Stomach (tissue), 9 donors: ENCODE measurements around the gene CELSR1. TPM values are rescaled to one million over a fixed set of nuclear protein-coding genes. Genes with fewer than 3 reads are reported as not detected.

ENCODE experiments used
- DNase-seq, 2 donors: peaks; one replicate each; pipeline versions ENCODE4 v3.0.0 to v3.0.0-alpha.2; 2013 to 2019
- H3K27ac ChIP-seq, 5 donors: fragments of 200-600 bp in 4 of 5; sonication (generic) in 4 of 5; one replicate each; pipeline ENCODE4 v1.5.1; 2013 to 2019; ENCODE audit warnings: mild to moderate bottlenecking in 1 of 5, moderate library complexity in 1 of 5
- H3K27me3 ChIP-seq, 3 donors: fragments of 200-600 bp; sonication (generic); one replicate each; pipeline ENCODE4 v1.5.1; 2017 to 2019; ENCODE audit warnings: mixed run types in 1 of 3
- H3K36me3 ChIP-seq, 4 donors: fragments of 200-600 bp; sonication (generic); 1 replicate in 3 of 4; 2 replicates in 1 of 4; pipeline ENCODE4 v1.5.1; 2016 to 2019
- H3K4me1 ChIP-seq, 4 donors: fragments of 200-600 bp; sonication (generic); one replicate each; pipeline ENCODE4 v1.5.1; 2016 to 2019
- H3K4me3 ChIP-seq, 4 donors: fragments of 200-600 bp; sonication (generic) in 3 of 4; one replicate each; pipeline ENCODE4 v1.5.1; 2016 to 2019; ENCODE audit warnings: mild to moderate bottlenecking in 1 of 4
- H3K9me3 ChIP-seq, 4 donors: fragments of 200-600 bp; sonication (generic); one replicate each; pipeline ENCODE4 v1.5.1; 2016 to 2019
- CTCF ChIP-seq, 7 experiments: fragments of 450-650 bp in 4 of 7; fragments of 200-600 bp in 3 of 7; sonication (generic) in 3 of 7; IDR thresholded peaks; one replicate each; pipeline ENCODE4 v1.5.1; 2016 to 2019; ENCODE audit warnings: antibody characterized with exemption in 7 of 7, control low read depth in 2 of 7, mild to moderate bottlenecking in 1 of 7
- EP300 ChIP-seq: sonication (generic); formaldehyde crosslinking; IDR thresholded peaks from one replicate; pipeline ENCODE4 v1.6.1; 2017; ENCODE audit warnings: antibody characterized with exemption
- POLR2A ChIP-seq, 4 donors: fragments of 450-650 bp; IDR thresholded peaks; one replicate each; pipeline ENCODE4 v1.6.1; 2016; ENCODE audit warnings: antibody characterized with exemption in 4 of 4, control low read depth in 2 of 4, mild to moderate bottlenecking in 1 of 4, moderate library complexity in 1 of 4
- POLR2AphosphoS5 ChIP-seq, 3 donors: sonication (generic); formaldehyde crosslinking; IDR thresholded peaks; one replicate each; pipeline ENCODE4 v1.6.1; 2016; ENCODE audit warnings: antibody characterized with exemption in 3 of 3
- WGBS, 5 donors: extraction: QIAGEN DNeasy Blood & Tissue Kit in 3 of 5; methylation state at CpG; one replicate each; pipeline versions ENCODE4 v1.1.5 to v1.1.7; 2013 to 2018; 5-methylcytosine and 5-hydroxymethylcytosine counted together
- intact Hi-C: fragments of 100-400 bp; cut with DNase I; formaldehyde crosslinking; loops from one replicate; pipeline ENCODE4 v1.15.1; 2023; ENCODE audit warnings: low total_unique reads
- polyA plus RNA-seq, 3 donors: library from polyadenylated mRNA; stranded (reverse); fragments of 200-250 nt; gene quantifications; one replicate each; pipeline ENCODE4 v1.2.3, GENCODE V29; 2013
- total RNA-seq, 5 donors: library from RNA; depleted of rRNA; stranded (reverse); fragments of >200 nt; gene quantifications; one replicate each; pipeline versions ENCODE4 v1.1.0 to v1.2.3, GENCODE V29; 2014 to 2016
- donor health status: healthy with polysubstance abuse.
- donor health status: Bipolar disorder and iron deficiency.
- donor health status: healthy.

CELSR1 gene
- total and polyA plus RNA-seq, 8 donors = 0.29 to 78.2 (median 13.4) TPM

GRCh38 chr22:46349238-46349637 is 188.2 kb downstream of the CELSR1 start:
- WGBS, 5 donors = 81 to 90% (median 86%) methylated on average over 18 of the region's 18 CpGs
- H3K4me1 ChIP-seq = peaks cover 0 to 14% (median 9%) of the 10 kb centered on the region in 4 donors
- intact Hi-C loops = no loop called here
- no peaks in the 10 kb centered on the region for H3K27me3 ChIP-seq
- DNase-seq = no peak
- H3K4me3 ChIP-seq = no peak overlapping the region
- TF ChIP-seq POLR2AphosphoS5 (IDR thresholded peaks at IDR 0.05) = no peak
- TF ChIP-seq CTCF (IDR thresholded peaks at IDR 0.05) = no peak
- TF ChIP-seq EP300 = no peak
- TF ChIP-seq POLR2A (IDR thresholded peaks at IDR 0.05) = no peak
- H3K27ac ChIP-seq = no peak overlapping the region
- H3K9me3 ChIP-seq = no peaks in the 10 kb centered on the region
- H3K36me3 ChIP-seq = peaks cover 93 to 100% (median 100%) of the 10 kb centered on the region in 4 donors

- no peak overlapping the region for H3K4me3 ChIP-seq
- H3K36me3 ChIP-seq = peaks cover 88 to 100% (median 100%) of the 10 kb centered on the region in 4 donors
- 92 to 98% (median 94%) methylated on average over 14 to 15 of the region's 15 CpGs for WGBS, 5 donors
Observed at GRCh38 chr22:46348099-46348695, 189.2 kb downstream of the CELSR1 start.

GRCh38 chr22:46347646-46348045 is 189.8 kb downstream of the CELSR1 start:
- 82 to 95% (median 90%) methylated on average over 9 to 12 of the region's 12 CpGs for WGBS, 5 donors

More at GRCh38 chr22:46348099-46348695, 189.2 kb downstream of the CELSR1 start:
- TF ChIP-seq EP300 = no peak
- no peak for TF ChIP-seq POLR2A (IDR thresholded peaks at IDR 0.05)
- no peak for TF ChIP-seq CTCF (IDR thresholded peaks at IDR 0.05)
- TF ChIP-seq POLR2AphosphoS5 (IDR thresholded peaks at IDR 0.05) = no peak
- no peak overlapping the region for H3K27ac ChIP-seq
- no peak for DNase-seq
- no peaks in the 10 kb centered on the region for H3K27me3 ChIP-seq
- no peaks in the 10 kb centered on the region for H3K9me3 ChIP-seq
- intact Hi-C loops = no loop called here
- peaks cover 0 to 8% (median 6%) of the 10 kb centered on the region in 4 donors for H3K4me1 ChIP-seq

More at GRCh38 chr22:46347646-46348045, 189.8 kb downstream of the CELSR1 start:
- Histone ChIP-seq H3K27ac (no peak overlapping the region), H3K4me1 (peaks cover 0 to 5% (median 2%) of the 10 kb centered on the region in 4 donors), H3K36me3 (peaks cover 87 to 100% (median 100%) of the 10 kb centered on the region in 4 donors), H3K4me3 (no peak overlapping the region), H3K9me3 (no peaks in the 10 kb centered on the region), H3K27me3 (no peaks in the 10 kb centered on the region)
- DNase-seq = no peak
- intact Hi-C loops = no loop called here
- TF ChIP-seq POLR2A (IDR thresholded peaks at IDR 0.05) = no peak
- no peak for TF ChIP-seq EP300
- TF ChIP-seq POLR2AphosphoS5 (IDR thresholded peaks at IDR 0.05) = no peak
- TF ChIP-seq CTCF (IDR thresholded peaks at IDR 0.05) = no peak
